NCI-H2107 (cell line): Measurements from ENCODE around the gene GPR39.
A peak's percentile ranks its signal among the peaks of the same experiment; 100 is the strongest.

Experiments
- DNase-seq: peaks from one replicate; lab custom pipeline; 2025; lab: John Stamatoyannopoulos, UW

The GPR39 gene

GRCh38 chr2:132566379-132566778, 149.8 kb downstream of the GPR39 start:
- DNase-seq = no peak

GRCh38 chr2:132567682-132568081, 151.1 kb downstream of the GPR39 start:
- DNase-seq = no peak

- no peak for DNase-seq
These were observed 152.1 kb downstream of the GPR39 start for GRCh38 chr2:132568656-132569055.

- DNase-seq = no peak
These were observed 156.9 kb downstream of the GPR39 start for GRCh38 chr2:132573444-132574007.

GRCh38 chr2:132577686-132578085, 161.1 kb downstream of the GPR39 start:
- no peak for DNase-seq

GRCh38 chr2:132581591-132581990, 165.0 kb downstream of the GPR39 start:
- no peak for DNase-seq

GRCh38 chr2:132581991-132582738, 165.6 kb downstream of the GPR39 start:
- DNase-seq = peak; percentile 50

- no peak for DNase-seq
These were observed 167.2 kb downstream of the GPR39 start for GRCh38 chr2:132583666-132584360.

- no peak for DNase-seq
These were observed 168.6 kb downstream of the GPR39 start for GRCh38 chr2:132584976-132585817.

GRCh38 chr2:132586101-132586511, 169.5 kb downstream of the GPR39 start:
- no peak for DNase-seq

GRCh38 chr2:132586835-132587234, 170.2 kb downstream of the GPR39 start:
- DNase-seq = no peak

- no peak for DNase-seq
These were observed 172.0 kb downstream of the GPR39 start for GRCh38 chr2:132588576-132588975.

- DNase-seq = no peak
These were observed 172.7 kb downstream of the GPR39 start for GRCh38 chr2:132589111-132589830.

GRCh38 chr2:132589966-132590365, 173.4 kb downstream of the GPR39 start:
- DNase-seq = no peak

GRCh38 chr2:132593171-132593570, 176.6 kb downstream of the GPR39 start:
- no peak for DNase-seq

- DNase-seq = no peak
These were observed 178.6 kb downstream of the GPR39 start for GRCh38 chr2:132595186-132595585.

- DNase-seq = no peak
These were observed 179.1 kb downstream of the GPR39 start for GRCh38 chr2:132595693-132596092.

- no peak for DNase-seq
These were observed 180.6 kb downstream of the GPR39 start for GRCh38 chr2:132597166-132597565.

- DNase-seq = no peak
These were observed 181.2 kb downstream of the GPR39 start for GRCh38 chr2:132597831-132598230.

- no peak for DNase-seq
These were observed 181.9 kb downstream of the GPR39 start for GRCh38 chr2:132598536-132598935.

- no peak for DNase-seq
These were observed 183.0 kb downstream of the GPR39 start for GRCh38 chr2:132599556-132599955.

GRCh38 chr2:132604561-132604960, 188.0 kb downstream of the GPR39 start:
- no peak for DNase-seq
